Activated T-helper 2 cell treated with anti-CD3 and anti-CD28 coated beads, Interferon-gamma antibody, Interleukin-2, Interleukin-4, amounts not matched to agents 10 μg/mL and 5 μg/mL and 100 μg/mL, durations not matched to agents 14 hours and 24 hours and 36 hours (primary cell): ENCODE results near the gene ATP1B1. TPM values are rescaled to one million over a fixed set of nuclear protein-coding genes. Genes with fewer than 3 reads are reported as not detected.
A peak's percentile ranks its signal among the peaks of the same experiment; 100 is the strongest.

Source experiments
- DNase-seq: peaks from one replicate; pipeline ENCODE4 v3.0.0; 2021; ENCODE audit warnings: low spot score
- H3K27ac Mint-ChIP-seq: one replicate; pipeline ENCODE4 v1.8.0; 2021; ENCODE audit warnings: mixed read lengths
- H3K27me3 Mint-ChIP-seq: one replicate; pipeline ENCODE4 v1.8.0; 2021; ENCODE audit warnings: low read depth, mixed read lengths
- H3K36me3 Mint-ChIP-seq: one replicate; pipeline ENCODE4 v1.8.0; 2021; ENCODE audit warnings: low read depth, mixed read lengths
- H3K4me1 Mint-ChIP-seq: one replicate; pipeline ENCODE4 v1.8.0; 2021; ENCODE audit warnings: low read depth, mixed read lengths
- H3K4me3 Mint-ChIP-seq: one replicate; pipeline ENCODE4 v1.8.0; 2021; ENCODE audit warnings: low read depth, mild to moderate bottlenecking, moderate library complexity, mixed read lengths
- H3K9me3 Mint-ChIP-seq: one replicate; pipeline ENCODE4 v1.8.0; 2021; ENCODE audit warnings: mixed read lengths
- intact Hi-C: fragments of 100-400 bp; cut with micrococcal nuclease; formaldehyde crosslinking; loops from one replicate; pipeline ENCODE4 v1.15.1; 2023
- total RNA-seq: library from RNA; stranded (reverse); gene quantifications from 2 replicates; pipeline ENCODE4 v1.2.3, GENCODE V29; 2022

Gene ATP1B1
- total RNA-seq, 1 donor from 2014 or later = 13.5 TPM

DNA sequence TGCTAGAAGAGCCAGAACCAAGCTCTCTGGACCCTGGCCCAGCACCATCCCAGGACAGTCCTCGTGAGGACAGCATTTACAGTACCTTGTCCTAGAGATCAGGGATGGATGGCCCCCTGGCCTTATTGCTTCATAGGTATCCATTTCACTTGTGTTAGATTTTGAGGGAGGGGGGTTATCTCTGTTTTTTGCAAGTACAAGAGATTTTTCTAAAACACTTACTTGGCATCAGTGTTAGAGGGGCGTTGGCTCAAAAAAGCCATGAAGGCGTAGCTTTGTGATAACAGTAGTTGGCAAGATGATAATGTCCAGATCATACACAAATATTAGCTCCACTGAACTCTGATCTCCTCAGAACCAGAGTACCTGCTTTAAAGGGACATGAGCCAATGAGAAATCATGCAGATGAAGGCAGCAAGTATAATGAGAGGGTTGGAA lies 5.8 kb upstream of the ATP1B1 start:
- Mint-ChIP-seq H3K4me1 (peaks cover 4% of the 10 kb centered on the region), H3K4me3 (no peak overlapping the region), H3K36me3 (no peaks in the 10 kb centered on the region), H3K27ac (no peak overlapping the region), H3K9me3 (no peaks in the 10 kb centered on the region), H3K27me3 (peaks cover 26% of the 10 kb centered on the region)
- DNase-seq = no peak
- intact Hi-C loops = loop anchor here (10.0 kb wide), 4 partner anchors 276 to 866 kb away; no protein-coding TSS in a partner anchor

DNA sequence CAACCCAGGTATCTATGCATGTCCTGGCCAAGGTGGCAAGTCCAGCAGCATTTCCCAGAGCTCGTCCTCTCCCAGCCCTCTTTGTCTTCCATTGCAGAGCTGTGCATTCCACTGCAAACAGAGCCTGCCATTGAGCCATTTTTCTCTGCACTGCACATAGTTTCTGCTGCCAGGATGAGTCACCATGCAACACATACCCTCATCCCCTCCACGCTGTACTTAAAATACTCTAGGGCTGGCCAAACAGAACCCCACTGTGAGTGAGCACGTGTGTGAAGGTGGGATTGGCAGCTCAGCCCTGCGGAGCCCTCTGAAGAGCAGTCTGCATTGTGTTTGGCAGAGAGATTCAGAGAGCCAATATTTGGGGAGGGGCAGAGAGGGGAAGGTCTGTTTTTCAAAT lies 3.9 kb upstream of the ATP1B1 start:
- peaks cover 10% of the 10 kb centered on the region for H3K4me1 Mint-ChIP-seq
- no peak overlapping the region for H3K27ac Mint-ChIP-seq
- intact Hi-C loops = loop anchor here (10.0 kb wide), 4 partner anchors 278 to 868 kb away; no protein-coding TSS in a partner anchor

GRCh38 chr1:169103002-169103401 lies 3.5 kb upstream of the ATP1B1 start:
- Mint-ChIP-seq H3K4me3 (no peak overlapping the region), H3K4me1 (peaks cover 15% of the 10 kb centered on the region), H3K27me3 (peaks cover 21% of the 10 kb centered on the region), H3K27ac (no peak overlapping the region), H3K36me3 (peaks cover 3% of the 10 kb centered on the region), H3K9me3 (no peaks in the 10 kb centered on the region)
- intact Hi-C loops = loop anchor here (10.0 kb wide), 4 partner anchors 278 to 868 kb away; no protein-coding TSS in a partner anchor
- no peak for DNase-seq

More for the DNA sequence above, 3.9 kb upstream of the ATP1B1 start:
- peaks cover 21% of the 10 kb centered on the region for H3K27me3 Mint-ChIP-seq
- H3K36me3 Mint-ChIP-seq = no peaks in the 10 kb centered on the region
- no peak for DNase-seq
- H3K4me3 Mint-ChIP-seq = no peak overlapping the region
- no peaks in the 10 kb centered on the region for H3K9me3 Mint-ChIP-seq

GRCh38 chr1:169103480-169103893 lies 3.0 kb upstream of the ATP1B1 start:
- Mint-ChIP-seq H3K4me3 (no peak overlapping the region), H3K27ac (no peak overlapping the region), H3K4me1 (peaks cover 18% of the 10 kb centered on the region), H3K9me3 (no peaks in the 10 kb centered on the region), H3K36me3 (peaks cover 5% of the 10 kb centered on the region), H3K27me3 (peaks cover 20% of the 10 kb centered on the region)
- DNase-seq = no peak
- intact Hi-C loops = loop anchor here (10.0 kb wide), 4 partner anchors 279 to 869 kb away; no protein-coding TSS in a partner anchor

DNA sequence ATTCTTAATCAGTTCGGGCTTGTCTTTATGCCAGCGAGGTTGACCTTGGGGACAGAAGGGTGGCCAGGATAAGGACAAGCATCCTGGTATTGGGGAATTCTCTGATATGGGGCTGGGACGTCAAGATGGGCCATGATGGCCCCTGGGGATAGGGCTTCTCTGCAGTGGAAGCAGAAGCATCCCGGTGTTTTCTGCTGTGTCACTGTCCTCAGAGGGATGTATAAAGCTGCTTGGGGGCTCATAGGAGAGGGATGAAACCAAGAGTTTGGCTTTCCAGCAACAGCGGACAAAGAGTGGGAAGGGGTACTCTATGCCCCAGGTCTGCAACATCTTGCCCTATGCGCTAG lies 1.4 kb upstream of the ATP1B1 start:
- peaks cover 5% of the 10 kb centered on the region for H3K36me3 Mint-ChIP-seq
- peaks cover 19% of the 10 kb centered on the region for H3K27me3 Mint-ChIP-seq
- H3K4me1 Mint-ChIP-seq = peaks cover 31% of the 10 kb centered on the region
- H3K9me3 Mint-ChIP-seq = no peaks in the 10 kb centered on the region
- H3K4me3 Mint-ChIP-seq = peak overlapping the region; percentile 74
- H3K27ac Mint-ChIP-seq = no peak overlapping the region
- intact Hi-C loops = loop anchor here (5.0 to 10.0 kb wide), 7 partner anchors 58 to 870 kb away; partner anchors contain the start of gene SLC19A2
- DNase-seq = no peak

DNA sequence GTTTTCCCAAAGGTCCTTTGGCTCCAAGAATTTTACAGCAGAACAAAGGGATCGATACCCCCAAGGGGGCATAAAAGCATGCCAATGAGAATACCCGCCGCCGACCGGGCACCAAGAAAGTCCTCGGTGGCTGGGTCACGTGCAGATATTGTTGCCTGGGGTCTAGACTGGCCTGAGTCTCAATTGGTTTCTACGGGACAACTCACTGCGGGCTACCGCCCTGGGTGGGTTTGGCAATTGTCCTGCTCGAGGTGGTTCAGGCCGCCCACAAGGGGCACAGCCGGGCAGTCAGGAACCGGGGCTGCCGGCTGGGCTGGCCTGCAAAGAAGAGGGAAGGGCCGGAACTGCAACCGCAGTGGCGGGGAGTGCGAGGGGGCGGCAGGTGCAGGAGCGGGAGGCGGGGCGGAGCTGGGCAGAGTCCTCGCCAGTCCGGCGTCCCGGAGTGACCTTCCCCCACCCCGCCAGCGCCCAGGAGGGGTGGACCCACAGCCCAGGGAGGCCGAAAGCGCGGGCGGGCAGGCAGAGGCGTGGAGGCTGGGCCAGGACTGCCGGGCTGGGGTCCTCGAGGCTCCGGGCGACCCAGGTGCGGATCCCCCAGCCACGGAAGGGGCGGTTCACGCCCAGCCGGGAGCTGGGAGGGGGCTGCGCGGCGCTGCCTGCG lies 926 bp upstream of the ATP1B1 start:
- H3K4me1 Mint-ChIP-seq = peaks cover 36% of the 10 kb centered on the region
- no peaks in the 10 kb centered on the region for H3K9me3 Mint-ChIP-seq
- intact Hi-C loops = loop anchor here (1.0 to 10.0 kb wide), 10 partner anchors 15 to 871 kb away; partner anchors contain the start of genes BLZF1 and SLC19A2
- peaks cover 15% of the 10 kb centered on the region for H3K27me3 Mint-ChIP-seq
- H3K36me3 Mint-ChIP-seq = peaks cover 6% of the 10 kb centered on the region
- H3K4me3 Mint-ChIP-seq = peak overlapping the region; percentile 74
- H3K27ac Mint-ChIP-seq = no peak overlapping the region
- peak; percentile 24 for DNase-seq

- Mint-ChIP-seq H3K4me1 (peaks cover 43% of the 10 kb centered on the region), H3K36me3 (peaks cover 20% of the 10 kb centered on the region), H3K4me3 (peak overlapping the region; percentile 88), H3K9me3 (no peaks in the 10 kb centered on the region), H3K27me3 (peaks cover 9% of the 10 kb centered on the region), H3K27ac (peak overlapping the region; percentile 65)
- no peak for DNase-seq
- intact Hi-C loops = loop anchor here (1.0 to 10.0 kb wide), 10 partner anchors 17 to 872 kb away; partner anchors contain the start of genes BLZF1 and SLC19A2
Measured at GRCh38 chr1:169106921-169107602, 572 bp downstream of the ATP1B1 start.

DNA sequence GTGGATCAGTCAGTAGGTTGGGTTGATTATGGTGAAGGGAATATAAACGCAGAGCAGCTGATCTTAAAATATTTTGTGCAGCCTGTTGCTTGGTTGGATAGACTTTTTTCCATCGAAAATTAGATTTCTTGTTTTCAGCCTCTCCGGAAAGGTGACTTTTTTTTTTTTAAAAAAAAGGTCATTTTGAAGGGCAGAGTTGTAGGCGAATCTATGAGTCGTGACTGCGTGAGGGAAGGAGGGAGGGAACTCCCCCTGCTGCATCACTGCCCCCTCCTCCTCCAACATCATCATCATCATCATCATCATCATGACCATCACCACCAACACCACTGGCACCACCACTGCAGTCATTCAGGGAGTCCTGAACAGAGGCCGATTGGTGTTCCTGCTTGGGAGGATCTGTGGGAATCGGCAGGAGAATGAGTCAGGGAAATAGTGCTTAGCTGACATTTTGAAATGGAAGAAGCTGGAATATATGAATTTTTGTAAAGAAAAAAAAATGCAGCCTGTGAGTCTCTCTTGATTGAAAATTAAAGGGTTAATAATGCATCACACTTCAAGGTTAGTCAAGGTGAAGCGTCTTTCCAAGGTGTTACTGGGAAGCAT lies 1.2 kb downstream of the ATP1B1 start:
- intact Hi-C loops = loop anchor here (5.0 to 10.0 kb wide), 7 partner anchors 60 to 873 kb away; partner anchors contain the start of gene SLC19A2
- Mint-ChIP-seq H3K9me3 (no peaks in the 10 kb centered on the region), H3K36me3 (peaks cover 27% of the 10 kb centered on the region), H3K27me3 (peaks cover 9% of the 10 kb centered on the region), H3K4me3 (peak overlapping the region; percentile 88), H3K4me1 (peaks cover 43% of the 10 kb centered on the region), H3K27ac (peak overlapping the region; percentile 65)
- DNase-seq = no peak

DNA sequence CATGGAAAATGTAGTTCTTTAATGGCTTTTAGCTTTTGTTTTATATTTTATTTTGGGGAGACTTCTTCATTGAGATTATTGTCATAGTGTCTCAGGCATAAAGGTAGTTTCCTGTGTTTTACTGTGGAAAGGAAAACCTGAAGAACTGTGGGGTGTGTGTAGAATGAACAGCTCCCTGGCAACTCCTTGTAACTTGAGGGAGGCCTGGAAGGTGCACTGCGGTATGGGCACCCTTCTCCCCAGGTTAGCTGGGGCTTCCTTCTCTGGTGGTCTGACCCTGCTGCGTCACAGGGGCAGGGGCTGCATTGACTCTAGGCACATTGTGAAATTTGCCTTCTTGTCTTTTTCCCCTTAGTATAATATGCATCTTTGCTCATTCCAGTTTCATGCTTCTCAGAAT lies 1.7 kb downstream of the ATP1B1 start:
- peak overlapping the region; percentile 88 for H3K4me3 Mint-ChIP-seq
- peak overlapping the region; percentile 65 for H3K27ac Mint-ChIP-seq

DNA sequence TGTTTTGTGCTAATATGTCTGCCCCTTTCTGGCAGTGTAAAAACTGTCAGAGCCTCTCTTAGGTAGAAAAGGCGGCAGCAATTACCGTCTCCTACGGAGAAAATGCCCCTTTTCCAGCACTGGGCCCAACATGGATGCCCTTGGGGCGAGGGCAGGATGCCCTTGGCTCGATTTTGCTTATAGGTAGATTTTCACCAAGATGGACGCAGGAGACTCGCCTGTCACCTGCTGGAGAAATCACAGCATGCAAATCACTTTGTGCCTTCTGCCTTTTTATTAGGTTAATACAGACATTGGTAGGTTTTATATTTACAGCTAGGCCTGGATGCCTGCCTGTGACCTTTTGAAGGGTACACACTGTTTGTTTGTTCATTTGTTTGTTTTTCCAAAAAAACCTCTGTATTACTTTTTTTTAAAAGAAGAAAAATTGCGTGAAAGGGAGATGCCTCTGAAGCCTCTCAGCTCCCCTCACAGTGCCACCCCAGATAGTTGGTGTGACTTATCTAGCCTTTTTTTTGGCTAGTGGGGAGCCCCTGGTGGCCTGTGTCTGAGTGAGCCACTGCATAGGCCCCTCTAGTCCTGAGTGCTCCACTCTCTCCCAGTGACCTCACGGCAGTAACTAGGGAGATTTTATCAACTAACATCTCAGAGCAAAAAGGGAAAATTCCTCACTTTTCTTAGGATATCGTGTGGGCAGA lies 2.5 kb downstream of the ATP1B1 start:
- Mint-ChIP-seq H3K4me3 (peak overlapping the region; percentile 88), H3K27ac (peak overlapping the region; percentile 42)
- intact Hi-C loops = loop anchor here (5.0 to 10.0 kb wide), 7 partner anchors 62 to 874 kb away; partner anchors contain the start of gene SLC19A2

More for the DNA sequence above, 1.7 kb downstream of the ATP1B1 start:
- intact Hi-C loops = loop anchor here (5.0 to 10.0 kb wide), 7 partner anchors 61 to 873 kb away; partner anchors contain the start of gene SLC19A2
- Mint-ChIP-seq H3K4me1 (peaks cover 43% of the 10 kb centered on the region), H3K27me3 (peaks cover 9% of the 10 kb centered on the region), H3K36me3 (peaks cover 29% of the 10 kb centered on the region), H3K9me3 (no peaks in the 10 kb centered on the region)
- DNase-seq = no peak

DNA sequence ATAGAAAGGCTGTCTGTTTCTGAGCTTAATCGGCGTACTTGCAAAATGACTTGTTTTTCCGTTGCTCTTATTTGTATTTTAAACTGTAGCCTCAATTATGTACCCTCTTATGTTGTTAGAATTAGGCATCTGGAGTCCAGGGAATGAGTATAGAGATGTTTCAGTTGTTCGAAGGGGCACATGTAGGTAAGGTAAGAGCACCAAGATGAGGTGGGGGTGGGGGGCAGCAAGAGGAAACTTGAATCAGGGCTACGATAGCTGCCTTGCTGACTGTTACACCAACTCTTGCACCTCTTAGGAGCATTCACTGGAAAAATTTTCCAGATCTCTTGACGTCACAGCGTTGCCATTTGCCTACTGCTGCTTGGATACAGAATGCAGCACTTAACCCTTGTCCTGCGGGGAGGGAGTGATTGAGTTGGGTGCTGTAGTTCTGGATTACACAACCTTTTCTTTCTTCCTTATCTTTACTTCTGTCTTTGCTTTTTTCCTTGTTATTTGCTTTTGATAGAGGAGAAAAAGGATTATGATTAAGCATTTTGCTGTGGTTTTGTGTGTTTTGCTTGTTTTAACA lies 3.2 kb downstream of the ATP1B1 start:
- Mint-ChIP-seq H3K36me3 (peaks cover 40% of the 10 kb centered on the region), H3K9me3 (no peaks in the 10 kb centered on the region), H3K4me1 (peaks cover 43% of the 10 kb centered on the region), H3K27ac (peak overlapping the region; percentile 42), H3K4me3 (peak overlapping the region; percentile 88), H3K27me3 (peaks cover 7% of the 10 kb centered on the region)
- intact Hi-C loops = loop anchor here (5.0 to 10.0 kb wide), 7 partner anchors 62 to 875 kb away; partner anchors contain the start of gene SLC19A2
- no peak for DNase-seq

More for the DNA sequence above, 2.5 kb downstream of the ATP1B1 start:
- Mint-ChIP-seq H3K9me3 (no peaks in the 10 kb centered on the region), H3K36me3 (peaks cover 35% of the 10 kb centered on the region), H3K4me1 (peaks cover 43% of the 10 kb centered on the region), H3K27me3 (peaks cover 9% of the 10 kb centered on the region)
- no peak for DNase-seq
